ENCODE results near the gene GNRHR. TPM values are rescaled to one million over a fixed set of nuclear protein-coding genes. Genes with fewer than 3 reads are reported as not detected.

The GNRHR gene
- polyA plus RNA-seq, 1 donor (not counting 4 experiments of a cell fraction or from before 2014, with no cell fraction given), result 0.24 TPM

DNA sequence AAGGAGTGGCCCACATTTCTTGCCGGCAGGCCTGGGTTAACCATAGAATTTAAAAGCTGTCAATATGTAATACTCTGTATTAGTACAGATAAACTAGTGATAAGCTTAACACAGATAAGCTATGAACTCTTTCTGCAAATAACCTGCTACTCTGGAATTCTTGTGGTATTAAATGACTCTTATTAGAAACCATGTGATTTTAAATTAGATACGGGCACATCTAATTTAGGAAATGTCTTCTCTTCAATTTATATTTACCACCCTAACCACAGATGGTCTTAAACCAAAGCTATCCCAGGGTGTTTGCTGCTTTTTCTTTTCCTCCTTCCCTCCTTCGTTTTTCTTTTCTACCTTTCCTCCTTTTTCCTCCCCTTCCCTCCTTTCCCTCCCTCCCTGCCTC lies 4.9 kb downstream of the GNRHR start:
- FAIRE-seq (no peak), DNase-seq (ENCODE audit: low read depth, low spot score) (no peak)
- Histone ChIP-seq H3K9me1 (ENCODE audit: control insufficient read depth, extremely low read depth, insufficient read depth, low read length) (peaks cover 3% of the 10 kb centered on the region), H3K9me3 (ENCODE audit: control insufficient read depth, low read depth, low read length) (no peaks in the 10 kb centered on the region), H3K4me3 (ENCODE audit: control insufficient read depth in 2 of 3, extremely low read depth in 1 of 3, insufficient read depth in 2 of 3, low read depth in 1 of 3, low read length in 3 of 3) (no peak overlapping the region), H3K27me3 (ENCODE audit: control insufficient read depth, extremely low read depth, insufficient read depth, low read length) (no peaks in the 10 kb centered on the region), H3K79me2 (ENCODE audit: control insufficient read depth, insufficient read depth, low read length) (no peaks in the 10 kb centered on the region), H3K4me1 (ENCODE audit: control insufficient read depth, extremely low read depth, insufficient read depth, low read length) (peaks cover 36% of the 10 kb centered on the region), H3K27ac (ENCODE audit: control insufficient read depth, insufficient read depth, low read length) (no peak overlapping the region), H2AFZ (ENCODE audit: control insufficient read depth, low read length) (peak overlapping the region; percentile 51), H3K4me2 (ENCODE audit: control insufficient read depth, extremely low read depth, insufficient read depth, low read depth, low read length) (peak overlapping the region; percentile 17), H3K36me3 (ENCODE audit: control insufficient read depth in 2 of 2, extremely low read depth in 1 of 2, insufficient read depth in 2 of 2, low read length in 2 of 2) (no peaks in the 10 kb centered on the region), H4K20me1 (ENCODE audit: control insufficient read depth, extremely low read depth, insufficient read depth, low read length) (no peaks in the 10 kb centered on the region), H3K9ac (ENCODE audit: control insufficient read depth, extremely low read depth, insufficient read depth, low read length) (no peak overlapping the region)
- dilution Hi-C loops (cut with MboI; ENCODE audit: extremely low pct_ligation_motif_present, low sequenced_read_pairs), result no loop called here
- TF ChIP-seq, protein P1, sequence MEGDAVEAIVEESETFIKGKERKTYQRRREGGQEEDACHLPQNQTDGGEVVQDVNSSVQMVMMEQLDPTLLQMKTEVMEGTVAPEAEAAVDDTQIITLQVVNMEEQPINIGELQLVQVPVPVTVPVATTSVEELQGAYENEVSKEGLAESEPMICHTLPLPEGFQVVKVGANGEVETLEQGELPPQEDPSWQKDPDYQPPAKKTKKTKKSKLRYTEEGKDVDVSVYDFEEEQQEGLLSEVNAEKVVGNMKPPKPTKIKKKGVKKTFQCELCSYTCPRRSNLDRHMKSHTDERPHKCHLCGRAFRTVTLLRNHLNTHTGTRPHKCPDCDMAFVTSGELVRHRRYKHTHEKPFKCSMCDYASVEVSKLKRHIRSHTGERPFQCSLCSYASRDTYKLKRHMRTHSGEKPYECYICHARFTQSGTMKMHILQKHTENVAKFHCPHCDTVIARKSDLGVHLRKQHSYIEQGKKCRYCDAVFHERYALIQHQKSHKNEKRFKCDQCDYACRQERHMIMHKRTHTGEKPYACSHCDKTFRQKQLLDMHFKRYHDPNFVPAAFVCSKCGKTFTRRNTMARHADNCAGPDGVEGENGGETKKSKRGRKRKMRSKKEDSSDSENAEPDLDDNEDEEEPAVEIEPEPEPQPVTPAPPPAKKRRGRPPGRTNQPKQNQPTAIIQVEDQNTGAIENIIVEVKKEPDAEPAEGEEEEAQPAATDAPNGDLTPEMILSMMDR (optimal IDR thresholded peaks at IDR 0.05 in 1 of 3, IDR thresholded peaks at IDR 0.05 in 1 of 3, conservative IDR thresholded peaks at IDR 0.05 in 1 of 3; ENCODE audit: extremely low read depth in 1 of 3, insufficient read depth in 2 of 3, low read length in 3 of 3), result no peak
- no peak for TF ChIP-seq EZH2 (IDR thresholded peaks at IDR 0.05; ENCODE audit: low read length)

DNA sequence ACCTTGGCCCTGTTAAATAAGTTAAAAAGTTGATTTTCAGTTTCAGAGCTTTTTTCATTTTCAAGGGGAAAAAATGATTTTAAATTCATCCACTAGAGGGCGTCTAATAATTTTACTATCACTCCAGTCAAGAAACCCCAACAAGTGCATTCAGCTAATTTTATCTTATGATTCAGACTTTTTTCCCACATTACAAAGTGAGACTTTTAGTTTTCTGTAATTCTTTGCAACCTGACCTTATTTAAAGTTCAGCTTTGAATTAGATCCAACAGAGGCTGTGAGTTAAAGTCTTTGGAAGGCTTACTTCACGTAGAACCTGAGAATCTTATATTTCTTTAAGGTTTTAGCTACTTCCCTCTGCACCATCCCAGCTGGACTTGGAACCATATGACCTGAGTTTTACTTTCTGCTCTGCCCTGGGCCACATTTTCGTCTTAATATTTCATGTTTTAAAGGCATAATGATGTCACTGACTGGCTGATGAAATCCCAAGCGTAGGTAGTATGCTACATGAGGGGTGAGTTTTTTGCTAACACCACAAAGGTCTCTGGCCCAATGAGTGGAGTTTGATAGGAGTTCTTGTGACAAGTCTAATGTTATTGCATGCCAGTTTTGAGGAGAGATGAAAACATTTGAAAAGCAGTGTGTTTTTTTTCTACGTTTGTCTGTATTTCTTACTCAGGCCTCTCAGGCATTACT lies 7.2 kb downstream of the GNRHR start:
- no peaks in the 10 kb centered on the region for H4K20me1 ChIP-seq (ENCODE audit: control insufficient read depth, extremely low read depth, insufficient read depth, low read length)
- no peaks in the 10 kb centered on the region for H3K9me3 ChIP-seq (ENCODE audit: control insufficient read depth, low read depth, low read length)
- TF ChIP-seq EZH2 (IDR thresholded peaks at IDR 0.05; ENCODE audit: low read length), result no peak
- TF ChIP-seq, protein P1 (optimal IDR thresholded peaks at IDR 0.05 in 1 of 3, IDR thresholded peaks at IDR 0.05 in 1 of 3, conservative IDR thresholded peaks at IDR 0.05 in 1 of 3; ENCODE audit: extremely low read depth in 1 of 3, insufficient read depth in 2 of 3, low read length in 3 of 3), result peak in 2 of 3 experiments; percentile 27 to 36
- DNase-seq (ENCODE audit: low read depth, low spot score) (no peak), FAIRE-seq (peak; percentile 69)
- dilution Hi-C loops (cut with MboI; ENCODE audit: extremely low pct_ligation_motif_present, low sequenced_read_pairs), result no loop called here
- H3K4me3 ChIP-seq (ENCODE audit: control insufficient read depth in 2 of 3, extremely low read depth in 1 of 3, insufficient read depth in 2 of 3, low read depth in 1 of 3, low read length in 3 of 3), result no peak overlapping the region
- H3K4me2 ChIP-seq (ENCODE audit: control insufficient read depth, extremely low read depth, insufficient read depth, low read depth, low read length), result no peak overlapping the region
- H3K27ac ChIP-seq (ENCODE audit: control insufficient read depth, insufficient read depth, low read length), result no peak overlapping the region
- peaks cover 3% of the 10 kb centered on the region for H3K9me1 ChIP-seq (ENCODE audit: control insufficient read depth, extremely low read depth, insufficient read depth, low read length)
- H3K36me3 ChIP-seq (ENCODE audit: control insufficient read depth in 2 of 2, extremely low read depth in 1 of 2, insufficient read depth in 2 of 2, low read length in 2 of 2), result no peaks in the 10 kb centered on the region
- no peaks in the 10 kb centered on the region for H3K27me3 ChIP-seq (ENCODE audit: control insufficient read depth, extremely low read depth, insufficient read depth, low read length)
- H3K79me2 ChIP-seq (ENCODE audit: control insufficient read depth, insufficient read depth, low read length), result no peaks in the 10 kb centered on the region
- peaks cover 40% of the 10 kb centered on the region for H3K4me1 ChIP-seq (ENCODE audit: control insufficient read depth, extremely low read depth, insufficient read depth, low read length)
- no peak overlapping the region for H3K9ac ChIP-seq (ENCODE audit: control insufficient read depth, extremely low read depth, insufficient read depth, low read length)
- no peak overlapping the region for H2AFZ ChIP-seq (ENCODE audit: control insufficient read depth, low read length)
